Naive thymus-derived CD8-positive, alpha-beta T cell (primary cell): ENCODE data around the gene SGK1. TPM values are rescaled to one million over a fixed set of nuclear protein-coding genes. Genes with fewer than 3 reads are reported as not detected.
"Not testable (repeated sequence)": the region's sequence is repeated elsewhere in the genome, so short reads cannot be mapped to it uniquely, and the experiment has no call there.

Experiments
- ATAC-seq, 2 donors: fragments of 150-1000 bp; cut with Tn5 transposase in 1 of 2; sonication (Bioruptor Pico), chemical (Tn5 transposase) in 1 of 2; 1 replicate in 1 of 2; 2 replicates in 1 of 2; pipeline ENCODE4 v1.10.0; 2021; ENCODE audit warnings: mild to moderate bottlenecking in 2 of 2, moderate library complexity in 2 of 2
- POLR2A ChIA-PET: fragments of 350-600 bp; sonication (Branson Sonifier 250); formaldehyde crosslinking; loops from one replicate; lab custom pipeline; 2021; ENCODE audit warnings: antibody characterized with exemption; lab: Charles Lee
- DNase-seq, 10 donors: peaks; one replicate each; pipeline versions ENCODE4 v3.0.0 to v3.0.0-alpha.2; 2020 to 2022
- H3K27ac Mint-ChIP-seq, 10 donors: one replicate each; pipeline ENCODE4 v1.8.0; 2020 to 2022; ENCODE audit warnings: mild to moderate bottlenecking in 10 of 10, mixed read lengths in 10 of 10, moderate library complexity in 4 of 10, inconsistent platforms in 1 of 10
- H3K27me3 Mint-ChIP-seq, 5 donors: one replicate each; pipeline ENCODE4 v1.8.0; 2021 to 2022; ENCODE audit warnings: mixed read lengths in 5 of 5
- H3K36me3 Mint-ChIP-seq, 3 donors: one replicate each; pipeline ENCODE4 v1.8.0; 2020 to 2022; ENCODE audit warnings: mixed read lengths in 3 of 3, mild to moderate bottlenecking in 2 of 3, inconsistent platforms in 1 of 3
- H3K4me1 Mint-ChIP-seq, 4 donors: one replicate each; pipeline ENCODE4 v1.8.0; 2021 to 2022; ENCODE audit warnings: mixed read lengths in 4 of 4
- H3K4me3 Mint-ChIP-seq, 10 donors: one replicate each; pipeline ENCODE4 v1.8.0; 2020 to 2022; ENCODE audit warnings: mild to moderate bottlenecking in 10 of 10, mixed read lengths in 10 of 10, moderate library complexity in 6 of 10, inconsistent platforms in 1 of 10
- H3K9me3 Mint-ChIP-seq, 9 donors: one replicate each; pipeline ENCODE4 v1.8.0; 2020 to 2022; ENCODE audit warnings: mixed read lengths in 9 of 9, mild to moderate bottlenecking in 3 of 9, inconsistent platforms in 1 of 9, moderate library complexity in 1 of 9
- polyA plus RNA-seq, 3 donors: library from polyadenylated mRNA; unstranded; fragments of 300-500 nt; fragmentation: Illumina TruSeq; gene quantifications; one replicate each; pipeline ENCODE4 v1.2.3, GENCODE V29; 2021
- total RNA-seq, 8 experiments: library from RNA in 2 of 8; stranded (reverse) in 2 of 8; gene quantifications; one replicate each; pipeline ENCODE4 v1.2.3 and lab custom pipeline; 2021 to 2026

The SGK1 gene
- total and polyA plus RNA-seq, 5 experiments from 2014 or later: 3.7 to 23.5 (median 9.0) TPM

GRCh38 chr6:134323698-134324097 is 5.8 kb upstream of the SGK1 start:
- Mint-ChIP-seq H3K4me3 (no peak overlapping the region), H3K36me3 (peaks cover 0 to 5% (median 0%) of the 10 kb centered on the region in 3 donors), H3K27ac (no peak overlapping the region), H3K27me3 (peaks cover 0 to 6% (median 0%) of the 10 kb centered on the region in 5 donors), H3K4me1 (peaks cover 0 to 6% (median under 1%) of the 10 kb centered on the region in 4 donors), H3K9me3 (peaks cover 0 to 12% (median 6%) of the 10 kb centered on the region in 9 donors)
- ATAC-seq (no peak), DNase-seq (no peak)
- POLR2A ChIA-PET: no interaction called here

DNA sequence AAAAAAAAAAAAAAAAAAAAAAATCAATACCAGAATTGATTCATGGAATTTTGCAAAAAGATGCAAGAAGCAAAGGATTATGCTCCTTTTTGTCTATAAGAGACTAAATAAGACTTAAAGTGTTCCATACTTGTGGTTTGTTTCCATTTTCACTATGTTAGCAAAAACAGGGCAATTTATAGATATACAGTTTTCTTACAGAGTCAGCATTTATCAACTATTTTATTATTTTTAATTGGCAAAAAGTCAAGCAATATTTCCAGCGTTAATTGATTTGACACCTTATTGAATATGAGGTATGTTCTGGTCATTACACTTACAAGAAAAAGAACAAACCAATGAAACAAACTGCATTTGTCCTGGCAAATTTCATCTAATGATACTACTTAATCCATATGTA is 5.4 kb upstream of the SGK1 start:
- peaks cover 0 to 12% (median 6%) of the 10 kb centered on the region in 9 donors for H3K9me3 Mint-ChIP-seq
- H3K4me3 Mint-ChIP-seq: no peak overlapping the region
- no peak overlapping the region for H3K27ac Mint-ChIP-seq

DNA sequence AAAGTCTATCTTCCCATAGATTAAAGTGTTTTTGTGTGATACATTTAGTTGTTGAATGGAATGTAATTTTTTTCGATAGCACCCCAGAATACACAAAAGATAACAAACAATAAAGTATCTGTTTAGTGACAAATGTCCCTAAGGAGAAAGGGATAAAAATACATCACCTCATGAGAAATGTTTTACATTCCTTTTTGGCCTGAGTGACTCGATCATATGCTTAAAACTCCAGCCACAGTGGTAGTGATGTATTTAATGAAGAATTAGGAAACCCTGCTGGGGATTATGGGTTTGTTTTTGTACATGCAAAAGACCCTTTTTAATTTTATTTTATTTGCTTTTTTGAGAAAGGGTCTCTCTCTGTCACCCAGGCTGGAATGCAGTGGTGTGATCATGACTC is 4.3 kb upstream of the SGK1 start:
- Mint-ChIP-seq H3K9me3 (peaks cover 0 to 12% (median 6%) of the 10 kb centered on the region in 9 donors), H3K27ac (no peak overlapping the region), H3K4me3 (no peak overlapping the region), H3K4me1 (peaks cover 6 to 13% (median 12%) of the 10 kb centered on the region in 4 donors), H3K36me3 (peaks cover 0 to 5% (median 0%) of the 10 kb centered on the region in 3 donors), H3K27me3 (peaks cover 0 to 17% (median 0%) of the 10 kb centered on the region in 5 donors)
- no peak for ATAC-seq
- DNase-seq: no peak
- POLR2A ChIA-PET: interaction anchor here (0.6 kb wide), 1 partner anchor 358 kb away, joined by 3 read pairs; no protein-coding TSS in a partner anchor

More for the DNA sequence above, 5.4 kb upstream of the SGK1 start:
- ATAC-seq: no peak
- Mint-ChIP-seq H3K27me3 (peaks cover 0 to 8% (median 0%) of the 10 kb centered on the region in 5 donors), H3K4me1 (peaks cover 0 to 4% (median under 1%) of the 10 kb centered on the region in 4 donors), H3K36me3 (peaks cover 0 to 5% (median 0%) of the 10 kb centered on the region in 3 donors)
- POLR2A ChIA-PET: no interaction called here
- DNase-seq: no peak

- Mint-ChIP-seq H3K27me3 (peaks cover 0 to 23% (median 0%) of the 10 kb centered on the region in 5 donors), H3K4me1 (peaks cover 8 to 22% (median 19%) of the 10 kb centered on the region in 4 donors), H3K4me3 (no peak overlapping the region), H3K36me3 (peaks cover 0 to 5% (median 0%) of the 10 kb centered on the region in 3 donors), H3K27ac (no peak overlapping the region), H3K9me3 (peaks cover 0 to 12% (median 3%) of the 10 kb centered on the region in 9 donors)
- ATAC-seq: no peak
- no peak for DNase-seq
- POLR2A ChIA-PET: no interaction called here
Observed at GRCh38 chr6:134321246-134321645, 3.3 kb upstream of the SGK1 start.

- H3K27ac Mint-ChIP-seq, DNase-seq, H3K9me3 Mint-ChIP-seq, H3K36me3 Mint-ChIP-seq, ATAC-seq, POLR2A ChIA-PET: not testable (repeated sequence)
- H3K4me1 Mint-ChIP-seq: peaks cover 8 to 27% (median 21%) of the 10 kb centered on the region in 4 donors
- peaks cover 0 to 26% (median 0%) of the 10 kb centered on the region in 5 donors for H3K27me3 Mint-ChIP-seq
- peak overlapping the region in 1 of 10 donors; percentile 29 for H3K4me3 Mint-ChIP-seq
Observed at GRCh38 chr6:134319686-134320085, 1.8 kb upstream of the SGK1 start.

DNA sequence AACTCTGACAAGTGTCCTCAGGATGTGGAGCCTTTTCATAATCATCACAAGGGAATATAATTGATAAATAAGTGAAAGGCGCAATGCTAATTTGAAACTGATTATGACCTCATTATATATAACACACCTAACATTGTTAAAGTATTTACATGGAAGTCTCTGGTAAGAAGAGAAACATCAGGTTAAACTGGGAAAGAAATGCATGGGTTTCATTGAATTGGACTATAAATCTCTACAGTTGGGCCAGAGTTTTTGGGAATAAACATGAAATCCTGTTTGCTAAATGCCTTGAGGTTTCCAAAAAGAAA is 1.0 kb upstream of the SGK1 start:
- peaks cover 0 to 26% (median 0%) of the 10 kb centered on the region in 5 donors for H3K27me3 Mint-ChIP-seq
- POLR2A ChIA-PET: no interaction called here
- H3K9me3 Mint-ChIP-seq: peaks cover 0 to 2% (median 0%) of the 10 kb centered on the region in 9 donors
- H3K4me1 Mint-ChIP-seq: peaks cover 8 to 27% (median 21%) of the 10 kb centered on the region in 4 donors
- ATAC-seq: no peak
- peak overlapping the region in 1 of 10 donors; percentile 65 for H3K27ac Mint-ChIP-seq
- DNase-seq: no peak
- no peaks in the 10 kb centered on the region for H3K36me3 Mint-ChIP-seq
- H3K4me3 Mint-ChIP-seq: peak overlapping the region in 7 of 10 donors; percentile 12 to 87 (median 26)

DNA sequence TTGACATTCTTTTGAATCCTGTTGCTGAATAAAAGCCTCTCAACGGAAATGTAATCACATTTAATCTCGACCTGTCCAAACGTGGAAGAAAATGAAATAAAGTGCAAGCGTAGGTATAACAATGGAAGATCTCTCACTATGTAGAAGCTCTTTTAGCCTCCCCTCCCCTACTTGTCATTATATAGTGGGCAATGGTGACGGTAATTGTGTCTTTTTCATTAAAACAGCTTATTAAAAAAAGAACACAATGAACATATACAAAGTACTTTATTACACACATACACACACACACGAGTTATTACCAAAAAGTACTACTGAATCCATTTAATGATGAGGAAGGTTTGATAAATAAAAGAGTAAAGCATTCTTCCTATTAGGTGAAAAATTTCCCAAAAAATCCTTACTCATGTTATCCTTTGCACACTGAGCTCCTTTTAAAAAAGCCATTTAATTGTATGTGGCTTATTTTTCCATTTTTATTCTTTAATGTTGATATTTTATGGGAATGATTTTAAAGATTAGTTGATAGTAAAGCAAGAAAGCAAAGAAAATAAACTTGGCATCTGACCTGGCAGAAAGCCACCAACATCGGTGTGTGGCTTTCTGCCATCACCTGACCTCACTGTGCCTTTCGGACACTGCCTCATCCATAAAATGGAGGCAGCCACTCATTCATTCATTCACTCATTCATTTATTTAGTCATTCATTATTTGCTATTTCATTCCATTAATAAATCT is 493 bp upstream of the SGK1 start:
- DNase-seq (no peak), ATAC-seq (no peak)
- H3K27me3 Mint-ChIP-seq: peaks cover 0 to 26% (median 0%) of the 10 kb centered on the region in 5 donors
- peaks cover 8 to 29% (median 23%) of the 10 kb centered on the region in 4 donors for H3K4me1 Mint-ChIP-seq
- peaks cover 0 to 2% (median 0%) of the 10 kb centered on the region in 9 donors for H3K9me3 Mint-ChIP-seq
- H3K36me3 Mint-ChIP-seq: no peaks in the 10 kb centered on the region
- H3K4me3 Mint-ChIP-seq: peak overlapping the region; percentile 86 to 96 (median 93)
- POLR2A ChIA-PET: interaction anchor here (0.6 to 1.7 kb wide), 4 partner anchors 8 to 41 kb away, joined by 3 to 11 read pairs (median 4); no protein-coding TSS in a partner anchor
- peak overlapping the region in 6 of 10 donors; percentile 38 to 92 (median 88) for H3K27ac Mint-ChIP-seq

DNA sequence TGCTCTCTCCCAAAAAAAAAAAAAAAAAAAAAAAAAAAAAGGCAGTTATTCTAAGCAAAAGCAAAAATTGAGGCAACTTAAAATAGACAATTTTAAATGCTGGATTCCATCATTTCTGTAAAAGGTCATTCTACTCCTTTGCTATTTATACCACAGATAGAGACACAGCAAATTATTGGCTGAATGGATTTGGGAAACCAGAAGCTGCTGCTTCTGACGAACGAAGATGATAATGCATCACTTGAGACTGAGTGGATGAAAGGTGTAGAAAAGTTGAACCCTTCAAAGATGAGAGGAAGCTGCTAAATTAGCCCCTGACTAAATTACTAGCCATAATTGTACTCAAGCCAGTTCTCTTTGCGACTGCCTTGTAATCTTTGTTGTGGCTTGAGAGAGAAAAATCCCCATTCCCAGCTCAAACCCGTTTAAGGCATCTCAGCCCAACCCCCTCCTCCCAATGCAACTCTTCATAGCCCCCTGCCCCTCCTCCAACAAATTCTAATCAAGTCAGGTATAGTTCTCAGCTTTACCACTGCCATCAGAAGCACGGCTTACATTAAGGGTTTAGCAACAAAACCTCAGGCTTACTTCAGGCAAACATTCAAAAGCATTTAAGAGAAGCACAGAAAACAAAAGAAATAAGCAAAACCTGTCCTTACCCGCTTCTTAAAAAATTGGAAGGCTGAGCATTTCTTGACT is 1.0 kb downstream of the SGK1 start:
- DNase-seq: peak in 2 of 10 donors; percentile 2 to 5
- peaks cover 0 to 2% (median 0%) of the 10 kb centered on the region in 9 donors for H3K9me3 Mint-ChIP-seq
- ATAC-seq: peak; percentile 16 to 21
- H3K4me1 Mint-ChIP-seq: peaks cover 8 to 37% (median 27%) of the 10 kb centered on the region in 4 donors
- peaks cover 0 to 26% (median 0%) of the 10 kb centered on the region in 5 donors for H3K27me3 Mint-ChIP-seq
- peak overlapping the region; percentile 86 to 96 (median 93) for H3K4me3 Mint-ChIP-seq
- POLR2A ChIA-PET: interaction anchor here (0.6 to 1.7 kb wide), 2 partner anchors 10 to 324 kb away, joined by 3 to 11 read pairs; no protein-coding TSS in a partner anchor
- H3K27ac Mint-ChIP-seq: peak overlapping the region in 8 of 10 donors; percentile 36 to 92 (median 87)
- H3K36me3 Mint-ChIP-seq: no peaks in the 10 kb centered on the region

- peaks cover 0 to 26% (median 0%) of the 10 kb centered on the region in 5 donors for H3K27me3 Mint-ChIP-seq
- peak overlapping the region in 8 of 10 donors; percentile 38 to 95 (median 70) for H3K4me3 Mint-ChIP-seq
- peak overlapping the region in 5 of 10 donors; percentile 40 to 81 (median 48) for H3K27ac Mint-ChIP-seq
- DNase-seq (no peak), ATAC-seq (no peak)
- no peaks in the 10 kb centered on the region for H3K36me3 Mint-ChIP-seq
- H3K4me1 Mint-ChIP-seq: peaks cover 8 to 40% (median 28%) of the 10 kb centered on the region in 4 donors
- POLR2A ChIA-PET: interaction anchor here (0.6 kb wide), 1 partner anchor 44 kb away, joined by 3 read pairs; no protein-coding TSS in a partner anchor
- H3K9me3 Mint-ChIP-seq: peaks cover 0 to 2% (median 0%) of the 10 kb centered on the region in 9 donors
Observed at GRCh38 chr6:134315974-134316441, 1.9 kb downstream of the SGK1 start.

DNA sequence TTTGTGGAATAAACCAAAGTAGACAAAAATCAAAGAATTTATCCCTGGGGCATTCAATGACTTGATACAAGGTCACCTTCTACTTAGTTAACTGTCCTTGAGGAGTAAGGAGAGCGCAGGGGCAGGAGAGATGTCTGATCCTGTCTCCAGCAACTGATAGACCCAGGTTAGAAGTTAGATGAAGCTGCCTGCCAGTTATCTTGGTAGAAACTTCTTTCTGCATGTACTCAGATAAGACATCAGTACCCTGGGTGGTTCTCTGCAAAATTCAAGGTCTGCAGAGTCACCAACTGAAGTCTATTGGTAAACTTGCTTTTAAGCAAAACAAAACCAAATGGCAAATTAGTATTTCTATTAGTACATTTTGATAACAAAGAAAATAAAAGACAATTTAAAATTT is 2.7 kb downstream of the SGK1 start:
- peak overlapping the region in 2 of 10 donors; percentile 48 to 52 for H3K4me3 Mint-ChIP-seq

GRCh38 chr6:134314006-134314821 is 3.7 kb downstream of the SGK1 start:
- Mint-ChIP-seq H3K27ac (peak overlapping the region in 2 of 10 donors; percentile 15 to 36), H3K9me3 (no peaks in the 10 kb centered on the region), H3K4me1 (peaks cover 9 to 45% (median 29%) of the 10 kb centered on the region in 4 donors), H3K27me3 (peaks cover 0 to 25% (median 0%) of the 10 kb centered on the region in 5 donors), H3K4me3 (no peak overlapping the region), H3K36me3 (no peaks in the 10 kb centered on the region)
- DNase-seq (no peak), ATAC-seq (no peak)
- POLR2A ChIA-PET: interaction anchor here (0.5 to 0.7 kb wide), 2 partner anchors 41 to 116 kb away, joined by 3 to 4 read pairs; no protein-coding TSS in a partner anchor

More for the DNA sequence above, 2.7 kb downstream of the SGK1 start:
- Mint-ChIP-seq H3K27ac (no peak overlapping the region), H3K9me3 (peaks cover 0 to 2% (median 0%) of the 10 kb centered on the region in 9 donors), H3K36me3 (no peaks in the 10 kb centered on the region), H3K4me1 (peaks cover 8 to 41% (median 29%) of the 10 kb centered on the region in 4 donors), H3K27me3 (peaks cover 0 to 26% (median 0%) of the 10 kb centered on the region in 5 donors)
- no peak for ATAC-seq
- no peak for DNase-seq
- POLR2A ChIA-PET: no interaction called here
